HEK293 (cell line): ENCODE measurements around the gene CISD2.
A peak's percentile ranks its signal among the peaks of the same experiment; 100 is the strongest.

Source experiments
- AEBP2 ChIP-seq: fragments of 450-650 bp; formaldehyde crosslinking; IDR thresholded peaks from 2 replicates; pipeline ENCODE4 v1.5.1; 2016; ENCODE audit warnings: missing biosample characterization, missing genetic modification characterization, borderline replicate concordance
- GFI1B ChIP-seq: fragments of 450-650 bp; formaldehyde crosslinking; IDR thresholded peaks from 2 replicates; pipeline ENCODE4 v1.5.1; 2016; ENCODE audit warnings: missing biosample characterization, missing genetic modification characterization
- KLF1 ChIP-seq: fragments of 450-650 bp; formaldehyde crosslinking; IDR thresholded peaks from 2 replicates; pipeline ENCODE4 v1.5.1; 2016; ENCODE audit warnings: missing biosample characterization, missing genetic modification characterization
- KLF7 ChIP-seq: fragments of 450-650 bp; formaldehyde crosslinking; IDR thresholded peaks from 2 replicates; pipeline ENCODE4 v1.5.1; 2016; ENCODE audit warnings: missing biosample characterization, missing genetic modification characterization, borderline replicate concordance
- ZFHX2 ChIP-seq: fragments of 450-650 bp; formaldehyde crosslinking; conservative IDR thresholded peaks from 2 replicates; pipeline ENCODE4 v1.5.1; 2016; ENCODE audit warnings: missing biosample characterization, missing genetic modification characterization
- ZFP3 ChIP-seq: fragments of 450-650 bp; formaldehyde crosslinking; IDR thresholded peaks from 2 replicates; pipeline ENCODE4 v1.5.1; 2016; ENCODE audit warnings: low read depth, missing biosample characterization, missing genetic modification characterization
- ZFP69B ChIP-seq: fragments of 450-650 bp; formaldehyde crosslinking; IDR thresholded peaks from 2 replicates; pipeline ENCODE4 v1.5.1; 2016; ENCODE audit warnings: missing biosample characterization, missing genetic modification characterization
- ZIC2 ChIP-seq: fragments of 450-650 bp; formaldehyde crosslinking; IDR thresholded peaks from 2 replicates; pipeline ENCODE4 v1.5.1; 2016; ENCODE audit warnings: missing biosample characterization, missing genetic modification characterization
- ZNF114 ChIP-seq: fragments of 450-650 bp; formaldehyde crosslinking; IDR thresholded peaks from 2 replicates; pipeline ENCODE4 v1.5.0; 2017; ENCODE audit warnings: missing biosample characterization, missing genetic modification characterization
- ZNF175 ChIP-seq: fragments of 450-650 bp; formaldehyde crosslinking; IDR thresholded peaks from 2 replicates; pipeline ENCODE4 v1.5.1; 2016; ENCODE audit warnings: missing biosample characterization, missing genetic modification characterization
- ZNF24 ChIP-seq: fragments of 450-650 bp; formaldehyde crosslinking; IDR thresholded peaks from 2 replicates; pipeline ENCODE4 v1.5.1; 2016; ENCODE audit warnings: missing biosample characterization, missing genetic modification characterization
- ZNF274 ChIP-seq, 2 experiments: fragments of 200-500 bp in 1 of 2; fragments of 450-650 bp in 1 of 2; sonication (Bioruptor generic) in 1 of 2; formaldehyde crosslinking in 1 of 2; IDR thresholded peaks; 2 replicates each; pipeline versions ENCODE4 v1.5.1 to v1.6.1; 2014 to 2016; ENCODE audit warnings: borderline replicate concordance in 1 of 2, inconsistent platforms in 1 of 2, low read length in 1 of 2, missing biosample characterization in 1 of 2, missing genetic modification characterization in 1 of 2
- ZNF394 ChIP-seq: fragments of 450-650 bp; formaldehyde crosslinking; IDR thresholded peaks from 2 replicates; pipeline ENCODE4 v1.5.1; 2016; ENCODE audit warnings: missing biosample characterization, missing genetic modification characterization, mild to moderate bottlenecking, moderate library complexity, borderline replicate concordance
- ZNF488 ChIP-seq: fragments of 450-650 bp; formaldehyde crosslinking; IDR thresholded peaks from 2 replicates; pipeline ENCODE4 v1.5.1; 2016; ENCODE audit warnings: missing biosample characterization, missing genetic modification characterization
- ZNF571 ChIP-seq: fragments of 450-650 bp; formaldehyde crosslinking; IDR thresholded peaks from 2 replicates; pipeline ENCODE4 v1.5.0; 2017; ENCODE audit warnings: missing biosample characterization, missing genetic modification characterization
- ZNF585B ChIP-seq: fragments of 450-650 bp; formaldehyde crosslinking; IDR thresholded peaks from 2 replicates; pipeline ENCODE4 v1.5.1; 2016; ENCODE audit warnings: missing biosample characterization, missing genetic modification characterization
- ZNF624 ChIP-seq: fragments of 450-650 bp; formaldehyde crosslinking; IDR thresholded peaks from 2 replicates; pipeline ENCODE4 v1.5.1; 2017; ENCODE audit warnings: missing biosample characterization, missing genetic modification characterization
- ZNF664 ChIP-seq: fragments of 450-650 bp; formaldehyde crosslinking; IDR thresholded peaks from 2 replicates; pipeline ENCODE4 v1.5.1; 2016; ENCODE audit warnings: missing biosample characterization, missing genetic modification characterization
- ZNF670 ChIP-seq: fragments of 450-650 bp; formaldehyde crosslinking; IDR thresholded peaks from 2 replicates; pipeline ENCODE4 v1.5.1; 2016; ENCODE audit warnings: missing biosample characterization, missing genetic modification characterization, low read depth
- ZNF692 ChIP-seq: fragments of 450-650 bp; formaldehyde crosslinking; IDR thresholded peaks from 2 replicates; pipeline ENCODE4 v1.5.1; 2016; ENCODE audit warnings: missing biosample characterization, missing genetic modification characterization
- ZNF701 ChIP-seq: fragments of 450-650 bp; formaldehyde crosslinking; IDR thresholded peaks from 2 replicates; pipeline ENCODE4 v1.5.1; 2016; ENCODE audit warnings: missing biosample characterization, missing genetic modification characterization
- ZNF747 ChIP-seq: fragments of 450-650 bp; formaldehyde crosslinking; IDR thresholded peaks from 2 replicates; pipeline ENCODE4 v1.5.1; 2016; ENCODE audit warnings: missing biosample characterization, missing genetic modification characterization
- ZNF843 ChIP-seq: fragments of 450-650 bp; formaldehyde crosslinking; IDR thresholded peaks from 2 replicates; pipeline ENCODE4 v1.5.1; 2016; ENCODE audit warnings: missing biosample characterization, missing genetic modification characterization
- TF ChIP-seq, protein P1 (sequence below): fragments of 450-650 bp; formaldehyde crosslinking; IDR thresholded peaks from 2 replicates; pipeline ENCODE4 v1.5.1; 2016; ENCODE audit warnings: missing biosample characterization, missing genetic modification characterization, borderline replicate concordance
- TF ChIP-seq, protein P2 (sequence below): fragments of 450-650 bp; formaldehyde crosslinking; IDR thresholded peaks from 2 replicates; pipeline ENCODE4 v1.5.1; 2016; ENCODE audit warnings: missing biosample characterization, missing genetic modification characterization

The CISD2 gene

GRCh38 chr4:102868781-102869568 is at the start of gene CISD2 (continued):
- TF ChIP-seq ZFP3 (no peak), ZFP69B (tag by site-specific recombination) (0 out of 2 replicates have a peak, but pooled peaks have one; percentile 53), ZFHX2 (tag by site-specific recombination) (peak; percentile 89), AEBP2 (no peak), ZNF24 (tag by site-specific recombination) (no peak), ZNF624 (no peak), ZNF670 (tag by site-specific recombination) (no peak), ZNF664 (no peak), KLF7 (tag by site-specific recombination) (no peak; the same call in 1 of the 2 replicates), ZNF843 (tag by site-specific recombination) (peak; percentile 33; the same call in 1 of the 2 replicates), KLF1 (tag by site-specific recombination) (peak; percentile 58), ZNF692 (tag by site-specific recombination) (peak; percentile 74), ZNF585B (no peak), GFI1B (tag by site-specific recombination) (no peak), ZNF488 (tag by site-specific recombination) (no peak), ZNF114 (no peak), ZNF175 (tag by site-specific recombination) (no peak), ZIC2 (tag by site-specific recombination) (no peak; the same call in 1 of the 2 replicates), ZNF571 (tag by site-specific recombination) (no peak), ZNF394 (tag by site-specific recombination) (0 out of 2 replicates have a peak, but pooled peaks have one; percentile 26), ZNF747 (no peak), ZNF701 (tag by site-specific recombination) (no peak), ZNF274 (IDR thresholded peaks at IDR 0.05; ENCODE audit: low read length) (no peak), ZNF274 (tag by site-specific recombination; IDR thresholded peaks at IDR 0.05; ENCODE audit: borderline replicate concordance) (no peak)
- TF ChIP-seq, protein P1, sequence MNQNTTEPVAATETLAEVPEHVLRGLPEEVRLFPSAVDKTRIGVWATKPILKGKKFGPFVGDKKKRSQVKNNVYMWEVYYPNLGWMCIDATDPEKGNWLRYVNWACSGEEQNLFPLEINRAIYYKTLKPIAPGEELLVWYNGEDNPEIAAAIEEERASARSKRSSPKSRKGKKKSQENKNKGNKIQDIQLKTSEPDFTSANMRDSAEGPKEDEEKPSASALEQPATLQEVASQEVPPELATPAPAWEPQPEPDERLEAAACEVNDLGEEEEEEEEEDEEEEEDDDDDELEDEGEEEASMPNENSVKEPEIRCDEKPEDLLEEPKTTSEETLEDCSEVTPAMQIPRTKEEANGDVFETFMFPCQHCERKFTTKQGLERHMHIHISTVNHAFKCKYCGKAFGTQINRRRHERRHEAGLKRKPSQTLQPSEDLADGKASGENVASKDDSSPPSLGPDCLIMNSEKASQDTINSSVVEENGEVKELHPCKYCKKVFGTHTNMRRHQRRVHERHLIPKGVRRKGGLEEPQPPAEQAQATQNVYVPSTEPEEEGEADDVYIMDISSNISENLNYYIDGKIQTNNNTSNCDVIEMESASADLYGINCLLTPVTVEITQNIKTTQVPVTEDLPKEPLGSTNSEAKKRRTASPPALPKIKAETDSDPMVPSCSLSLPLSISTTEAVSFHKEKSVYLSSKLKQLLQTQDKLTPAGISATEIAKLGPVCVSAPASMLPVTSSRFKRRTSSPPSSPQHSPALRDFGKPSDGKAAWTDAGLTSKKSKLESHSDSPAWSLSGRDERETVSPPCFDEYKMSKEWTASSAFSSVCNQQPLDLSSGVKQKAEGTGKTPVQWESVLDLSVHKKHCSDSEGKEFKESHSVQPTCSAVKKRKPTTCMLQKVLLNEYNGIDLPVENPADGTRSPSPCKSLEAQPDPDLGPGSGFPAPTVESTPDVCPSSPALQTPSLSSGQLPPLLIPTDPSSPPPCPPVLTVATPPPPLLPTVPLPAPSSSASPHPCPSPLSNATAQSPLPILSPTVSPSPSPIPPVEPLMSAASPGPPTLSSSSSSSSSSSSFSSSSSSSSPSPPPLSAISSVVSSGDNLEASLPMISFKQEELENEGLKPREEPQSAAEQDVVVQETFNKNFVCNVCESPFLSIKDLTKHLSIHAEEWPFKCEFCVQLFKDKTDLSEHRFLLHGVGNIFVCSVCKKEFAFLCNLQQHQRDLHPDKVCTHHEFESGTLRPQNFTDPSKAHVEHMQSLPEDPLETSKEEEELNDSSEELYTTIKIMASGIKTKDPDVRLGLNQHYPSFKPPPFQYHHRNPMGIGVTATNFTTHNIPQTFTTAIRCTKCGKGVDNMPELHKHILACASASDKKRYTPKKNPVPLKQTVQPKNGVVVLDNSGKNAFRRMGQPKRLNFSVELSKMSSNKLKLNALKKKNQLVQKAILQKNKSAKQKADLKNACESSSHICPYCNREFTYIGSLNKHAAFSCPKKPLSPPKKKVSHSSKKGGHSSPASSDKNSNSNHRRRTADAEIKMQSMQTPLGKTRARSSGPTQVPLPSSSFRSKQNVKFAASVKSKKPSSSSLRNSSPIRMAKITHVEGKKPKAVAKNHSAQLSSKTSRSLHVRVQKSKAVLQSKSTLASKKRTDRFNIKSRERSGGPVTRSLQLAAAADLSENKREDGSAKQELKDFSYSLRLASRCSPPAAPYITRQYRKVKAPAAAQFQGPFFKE (tag by site-specific recombination): no peak
- TF ChIP-seq, protein P2, sequence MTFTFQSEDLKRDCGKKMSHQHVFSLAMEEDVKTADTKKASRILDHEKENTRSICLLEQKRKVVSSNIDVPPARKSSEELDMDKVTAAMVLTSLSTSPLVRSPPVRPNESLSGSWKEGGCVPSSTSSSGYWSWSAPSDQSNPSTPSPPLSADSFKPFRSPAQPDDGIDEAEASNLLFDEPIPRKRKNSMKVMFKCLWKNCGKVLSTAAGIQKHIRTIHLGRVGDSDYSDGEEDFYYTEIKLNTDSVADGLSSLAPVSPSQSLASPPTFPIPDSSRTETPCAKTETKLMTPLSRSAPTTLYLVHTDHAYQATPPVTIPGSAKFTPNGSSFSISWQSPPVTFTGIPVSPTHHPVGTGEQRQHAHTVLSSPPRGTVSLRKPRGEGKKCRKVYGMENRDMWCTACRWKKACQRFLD (tag by site-specific recombination): no peak
